T-helper 2 cell treated with Interferon-gamma antibody and Interleukin-4, amounts not matched to agents 100 ng/mL and 5 ng/mL, for 36 hours (primary cell): ENCODE data around the gene ERBB2. TPM values are rescaled to one million over a fixed set of nuclear protein-coding genes. Genes with fewer than 3 reads are reported as not detected.

Experiments used
- intact Hi-C: fragments of 100-400 bp; cut with micrococcal nuclease; formaldehyde crosslinking; loops from one replicate; pipeline ENCODE4 v1.15.1; 2023
- total RNA-seq: library from RNA; stranded (reverse); gene quantifications from 2 replicates; pipeline ENCODE4 v1.2.3, GENCODE V29; 2022

The ERBB2 gene
- total RNA-seq: 4.4 TPM in 2 replicates

DNA sequence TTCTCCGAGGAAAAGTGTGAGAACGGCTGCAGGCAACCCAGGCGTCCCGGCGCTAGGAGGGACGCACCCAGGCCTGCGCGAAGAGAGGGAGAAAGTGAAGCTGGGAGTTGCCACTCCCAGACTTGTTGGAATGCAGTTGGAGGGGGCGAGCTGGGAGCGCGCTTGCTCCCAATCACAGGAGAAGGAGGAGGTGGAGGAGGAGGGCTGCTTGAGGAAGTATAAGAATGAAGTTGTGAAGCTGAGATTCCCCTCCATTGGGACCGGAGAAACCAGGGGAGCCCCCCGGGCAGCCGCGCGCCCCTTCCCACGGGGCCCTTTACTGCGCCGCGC is at the start of gene ERBB2:
TSS of gene ERBB2 (plus strand) at position 247 of the 330 bp plus-strand sequence. CDS start 175 bp downstream, outside the sequence.
- intact Hi-C loops: no loop called here

DNA sequence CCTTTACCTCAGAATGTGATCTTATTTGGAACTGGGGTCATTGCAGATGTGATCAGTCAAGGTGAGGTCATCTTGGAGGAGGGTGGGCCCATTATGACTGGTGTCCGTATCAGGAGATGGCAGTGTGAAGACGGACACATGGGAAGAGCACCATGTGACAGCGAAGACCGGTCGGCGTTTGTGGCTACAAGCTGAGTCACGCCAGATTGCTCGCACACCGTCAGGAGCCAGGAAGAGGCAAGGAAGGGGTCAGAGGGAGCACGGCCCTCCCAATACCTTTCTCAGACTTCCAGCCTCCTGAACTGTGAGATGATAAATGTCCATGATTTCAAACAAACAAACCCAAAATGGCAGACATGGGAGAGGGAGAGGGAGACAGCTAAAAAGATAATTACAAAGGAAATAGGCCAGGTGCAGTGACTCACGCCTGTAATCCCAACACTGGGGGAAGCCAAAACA is 49.7 kb upstream of the ERBB2 start:
- intact Hi-C loops: no loop called here

DNA sequence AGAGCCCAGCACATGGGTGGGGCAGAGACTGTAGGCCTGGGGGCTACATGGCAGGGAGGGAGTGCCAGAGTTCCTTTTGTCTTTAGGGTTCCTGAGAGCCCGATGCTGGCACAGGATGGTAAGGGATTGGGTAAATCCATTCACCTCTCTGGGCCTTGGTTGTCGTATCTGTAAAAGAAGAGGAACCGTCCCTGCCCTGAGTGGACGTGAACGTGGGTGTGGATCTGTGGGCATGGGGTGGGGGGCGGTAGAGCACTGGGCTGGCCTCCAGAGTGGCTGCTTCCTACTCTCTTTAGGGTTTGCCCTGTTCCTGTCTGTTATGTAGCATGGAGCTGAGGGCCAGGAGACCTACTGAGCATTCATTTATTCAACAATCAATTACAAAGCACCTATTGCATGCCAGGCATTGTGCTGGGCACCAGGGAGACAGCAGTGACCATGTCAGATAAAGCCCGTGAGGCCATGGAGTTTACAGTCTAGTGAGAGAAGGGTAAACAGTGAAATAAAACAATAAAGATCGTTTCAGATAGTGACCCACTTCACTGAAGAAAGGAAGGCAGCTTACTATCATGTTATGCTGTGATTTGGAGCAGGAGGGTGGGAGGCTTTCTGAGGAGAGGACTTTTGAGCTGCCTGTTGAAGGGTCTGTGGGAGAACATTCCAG is 47.8 kb upstream of the ERBB2 start:
- intact Hi-C loops: no loop called here

DNA sequence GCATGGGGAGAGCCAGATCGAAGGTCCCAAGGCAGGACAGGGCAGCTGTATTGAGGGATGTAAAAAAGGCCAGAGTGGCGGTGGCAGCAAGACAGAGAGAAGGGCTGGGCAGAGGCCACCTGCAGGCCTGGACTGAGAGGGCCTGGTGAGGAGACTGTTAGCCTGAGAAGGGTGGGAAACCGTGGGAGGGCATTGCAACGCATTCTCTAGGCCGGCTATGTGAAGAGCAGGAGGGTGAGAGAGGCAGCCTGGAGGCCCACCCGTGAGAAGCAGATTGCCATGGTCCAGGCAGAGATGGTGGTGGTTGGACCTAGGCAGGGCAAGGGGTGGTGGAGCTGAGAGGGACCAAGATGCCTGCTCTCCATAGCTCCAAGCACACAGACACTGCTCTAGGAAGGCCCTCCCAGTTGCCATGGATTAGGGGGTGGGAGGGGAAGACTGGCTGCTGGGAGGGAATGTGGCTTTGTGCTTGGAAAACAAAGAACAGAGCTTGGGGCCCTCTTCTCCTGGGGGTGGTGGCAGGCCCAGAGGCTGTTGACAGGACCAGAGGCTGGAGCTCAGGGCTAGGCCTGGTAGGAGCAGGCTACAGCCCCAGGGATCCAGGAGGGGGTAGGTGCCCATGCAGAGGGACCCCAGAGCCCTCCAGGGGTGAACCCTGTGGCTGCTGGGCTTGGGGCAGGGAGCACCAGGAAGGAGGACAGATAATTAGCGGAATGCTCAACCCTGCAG is 47.1 kb upstream of the ERBB2 start:
- intact Hi-C loops: no loop called here

DNA sequence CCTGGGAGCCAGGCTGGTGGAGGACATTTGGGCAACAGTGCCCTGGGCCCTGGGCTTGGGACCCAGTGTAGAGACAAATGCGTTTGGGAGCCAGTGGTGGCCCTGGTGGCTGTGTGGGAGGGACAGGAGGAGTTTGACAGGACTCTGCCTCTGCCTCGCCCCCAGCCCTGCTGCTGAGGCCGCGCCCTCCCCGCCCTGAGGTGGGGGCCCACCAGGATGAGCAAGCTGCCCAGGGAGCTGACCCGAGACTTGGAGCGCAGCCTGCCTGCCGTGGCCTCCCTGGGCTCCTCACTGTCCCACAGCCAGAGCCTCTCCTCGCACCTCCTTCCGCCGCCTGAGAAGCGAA is 46.6 kb upstream of the ERBB2 start:
- intact Hi-C loops: no loop called here

DNA sequence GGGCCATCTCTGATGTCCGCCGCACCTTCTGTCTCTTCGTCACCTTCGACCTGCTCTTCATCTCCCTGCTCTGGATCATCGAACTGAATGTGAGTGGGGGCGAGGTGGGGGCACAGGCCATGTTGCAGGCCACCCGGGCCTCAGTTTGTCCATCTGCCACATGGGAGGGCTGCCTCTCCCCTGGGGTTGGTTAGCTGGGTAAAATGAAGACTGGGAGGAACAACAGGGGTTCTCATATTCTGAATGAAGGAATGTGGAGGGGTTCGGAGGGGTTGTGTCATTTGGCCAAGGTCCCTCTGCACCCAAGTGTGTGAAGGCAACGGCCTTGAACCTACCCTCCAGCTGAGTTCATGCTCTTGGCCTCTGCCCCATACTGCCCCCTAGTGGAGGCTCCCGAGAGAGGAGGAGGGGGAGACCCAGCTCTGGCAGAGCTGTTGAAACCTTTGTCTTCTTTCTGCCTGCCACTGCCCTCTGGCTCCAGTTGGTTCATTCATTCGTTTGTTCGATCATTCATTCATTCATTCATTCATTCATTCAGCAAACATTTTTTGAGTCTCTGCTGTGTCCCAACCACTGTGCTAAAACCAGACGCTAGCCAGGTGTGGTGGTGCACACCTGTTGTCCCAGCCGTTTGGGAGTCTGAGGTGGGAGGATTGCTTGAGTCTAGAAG is 46.1 kb upstream of the ERBB2 start:
- intact Hi-C loops: no loop called here

DNA sequence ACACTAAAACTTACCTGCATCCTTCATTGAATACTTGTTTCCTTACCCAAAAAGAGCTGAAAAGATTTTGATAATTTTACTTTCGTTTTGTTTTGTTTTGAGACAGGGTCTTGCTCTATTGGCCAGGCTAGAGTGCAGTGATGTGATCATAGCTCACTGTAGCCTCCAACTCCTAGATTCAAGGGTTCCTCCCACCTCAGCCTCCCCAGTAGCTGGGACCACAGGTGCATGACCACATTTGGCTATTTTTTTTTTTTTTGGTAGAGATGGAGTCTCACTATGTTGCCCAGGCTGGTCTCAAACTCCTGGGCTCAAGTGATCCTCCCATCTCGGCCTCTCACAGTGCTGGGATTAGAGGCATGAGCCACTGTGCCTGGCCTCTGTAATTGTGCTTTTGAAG is 44.8 kb upstream of the ERBB2 start:
- intact Hi-C loops: no loop called here

DNA sequence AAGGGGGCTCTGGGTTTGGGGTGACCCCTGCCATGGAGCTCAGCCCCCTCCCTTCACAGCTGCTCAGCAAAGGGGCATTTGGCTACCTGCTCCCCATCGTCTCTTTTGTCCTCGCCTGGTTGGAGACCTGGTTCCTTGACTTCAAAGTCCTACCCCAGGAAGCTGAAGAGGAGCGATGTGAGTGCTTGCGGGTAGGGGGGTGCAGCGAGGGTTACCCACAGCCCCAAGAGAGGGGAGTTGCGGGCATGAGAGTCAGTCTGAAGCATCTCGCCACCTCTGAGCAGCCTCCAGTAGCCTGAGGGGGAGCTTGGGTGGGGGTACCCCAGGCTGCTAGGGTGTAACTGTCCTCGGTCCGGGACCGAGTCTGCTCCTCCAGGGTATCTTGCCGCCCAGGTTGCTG is 41.5 kb upstream of the ERBB2 start:
- intact Hi-C loops: no loop called here

DNA sequence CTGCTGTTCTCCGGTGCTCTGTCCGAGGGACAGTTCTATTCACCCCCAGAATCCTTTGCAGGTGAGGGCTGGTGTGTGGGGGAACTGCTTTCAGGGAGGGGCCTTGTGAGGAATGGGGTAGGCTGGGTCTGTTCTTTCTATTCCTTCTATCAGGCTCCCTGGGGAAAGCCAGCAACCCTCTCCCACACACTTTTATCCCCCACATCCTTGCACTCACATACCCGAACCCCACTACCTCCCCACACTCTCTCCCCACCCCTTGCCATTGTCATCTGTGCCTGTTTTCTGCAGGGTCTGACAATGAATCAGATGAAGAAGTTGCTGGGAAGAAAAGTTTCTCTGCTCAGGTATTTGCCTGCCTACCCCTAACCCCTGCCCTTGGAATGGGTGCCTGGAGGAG is 41.1 kb upstream of the ERBB2 start:
- intact Hi-C loops: no loop called here

DNA sequence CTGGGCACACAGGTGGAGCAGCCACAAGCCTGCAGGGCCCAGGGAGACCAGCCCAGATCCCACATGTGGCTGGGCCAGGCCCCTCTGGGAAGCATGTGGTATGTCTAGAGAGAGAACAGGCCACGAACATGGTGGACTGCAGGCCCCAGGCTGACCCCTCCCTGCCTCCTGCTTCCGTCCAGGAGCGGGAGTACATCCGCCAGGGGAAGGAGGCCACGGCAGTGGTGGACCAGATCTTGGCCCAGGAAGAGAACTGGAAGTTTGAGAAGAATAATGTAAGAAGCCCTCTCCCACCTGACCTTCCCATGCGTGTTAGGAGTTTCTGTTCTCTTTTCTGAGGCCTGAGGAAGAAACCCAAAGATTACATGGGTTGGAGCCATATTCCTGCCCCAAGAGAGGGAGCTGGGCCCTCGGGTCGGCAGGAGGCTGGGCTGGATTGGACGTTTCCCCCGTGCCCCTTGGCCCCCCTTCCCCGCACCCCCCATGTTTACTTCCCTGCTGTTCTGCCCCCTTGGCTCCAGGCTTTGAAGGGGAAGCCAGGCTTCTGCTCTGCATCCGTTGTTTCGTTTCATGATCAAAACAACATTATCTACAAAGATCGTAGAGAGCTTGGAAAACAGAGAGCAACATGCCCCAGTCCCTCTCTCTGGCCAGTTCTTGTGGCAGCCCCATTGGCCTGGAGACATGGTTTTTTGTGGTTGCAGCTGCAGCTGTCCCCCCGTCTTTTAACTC is 40.4 kb upstream of the ERBB2 start:
- intact Hi-C loops: no loop called here

DNA sequence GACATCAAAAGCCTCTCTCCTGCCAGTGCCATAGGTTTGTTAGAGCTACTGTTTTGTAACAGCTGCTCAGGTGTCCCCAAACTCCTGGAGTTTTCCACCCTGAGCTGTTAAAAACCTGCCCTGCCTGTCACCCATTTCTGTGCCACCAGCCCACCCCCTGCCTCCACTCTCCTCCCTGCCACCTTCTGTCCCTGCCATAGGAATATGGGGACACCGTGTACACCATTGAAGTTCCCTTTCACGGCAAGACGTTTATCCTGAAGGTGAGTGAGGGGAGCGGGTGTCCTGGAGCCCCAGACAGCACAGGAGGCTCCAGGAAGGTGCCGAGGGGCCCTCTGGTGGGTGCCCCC is 39.9 kb upstream of the ERBB2 start:
- intact Hi-C loops: no loop called here

DNA sequence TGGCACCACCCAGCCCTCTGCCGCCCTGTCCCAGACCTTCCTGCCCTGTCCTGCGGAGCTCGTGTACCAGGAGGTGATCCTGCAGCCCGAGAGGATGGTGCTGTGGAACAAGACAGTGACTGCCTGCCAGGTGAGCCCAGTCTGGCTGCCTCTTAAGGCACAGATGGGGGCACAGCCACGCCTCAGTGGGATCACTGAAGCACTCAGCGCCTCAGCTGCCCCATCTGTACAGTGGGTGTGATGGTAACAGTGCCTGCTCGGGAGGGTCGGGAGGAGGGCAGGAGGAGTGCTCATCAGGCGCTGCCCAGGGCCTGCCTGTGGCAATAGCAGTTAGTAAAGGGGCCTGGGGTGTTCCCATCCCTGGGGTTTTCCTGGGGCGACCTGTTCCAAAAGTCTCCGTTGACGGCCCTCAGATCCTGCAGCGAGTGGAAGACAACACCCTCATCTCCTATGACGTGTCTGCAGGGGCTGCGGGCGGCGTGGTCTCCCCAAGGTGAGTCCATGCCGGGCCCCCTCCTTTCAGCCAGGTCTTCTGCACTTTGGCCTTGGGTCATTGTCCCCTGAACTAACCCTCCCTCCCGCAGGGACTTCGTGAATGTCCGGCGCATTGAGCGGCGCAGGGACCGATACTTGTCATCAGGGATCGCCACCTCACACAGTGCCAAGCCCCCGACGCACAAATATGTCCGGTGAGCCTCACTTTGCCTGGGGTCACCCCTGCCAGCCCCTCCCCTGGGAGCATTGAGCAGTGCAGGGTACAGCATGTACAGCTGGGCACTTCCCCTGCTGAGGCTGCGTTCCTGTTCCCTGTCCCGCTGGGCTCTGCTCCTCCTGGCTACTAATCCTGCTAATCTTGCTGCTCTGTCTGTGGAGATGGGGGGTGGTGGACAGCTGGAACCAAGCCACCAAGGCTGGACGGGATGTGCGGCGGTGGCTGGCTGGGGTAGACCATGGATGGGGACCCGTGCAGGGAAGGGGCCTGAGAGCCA is 39.2 kb upstream of the ERBB2 start:
- intact Hi-C loops: no loop called here

DNA sequence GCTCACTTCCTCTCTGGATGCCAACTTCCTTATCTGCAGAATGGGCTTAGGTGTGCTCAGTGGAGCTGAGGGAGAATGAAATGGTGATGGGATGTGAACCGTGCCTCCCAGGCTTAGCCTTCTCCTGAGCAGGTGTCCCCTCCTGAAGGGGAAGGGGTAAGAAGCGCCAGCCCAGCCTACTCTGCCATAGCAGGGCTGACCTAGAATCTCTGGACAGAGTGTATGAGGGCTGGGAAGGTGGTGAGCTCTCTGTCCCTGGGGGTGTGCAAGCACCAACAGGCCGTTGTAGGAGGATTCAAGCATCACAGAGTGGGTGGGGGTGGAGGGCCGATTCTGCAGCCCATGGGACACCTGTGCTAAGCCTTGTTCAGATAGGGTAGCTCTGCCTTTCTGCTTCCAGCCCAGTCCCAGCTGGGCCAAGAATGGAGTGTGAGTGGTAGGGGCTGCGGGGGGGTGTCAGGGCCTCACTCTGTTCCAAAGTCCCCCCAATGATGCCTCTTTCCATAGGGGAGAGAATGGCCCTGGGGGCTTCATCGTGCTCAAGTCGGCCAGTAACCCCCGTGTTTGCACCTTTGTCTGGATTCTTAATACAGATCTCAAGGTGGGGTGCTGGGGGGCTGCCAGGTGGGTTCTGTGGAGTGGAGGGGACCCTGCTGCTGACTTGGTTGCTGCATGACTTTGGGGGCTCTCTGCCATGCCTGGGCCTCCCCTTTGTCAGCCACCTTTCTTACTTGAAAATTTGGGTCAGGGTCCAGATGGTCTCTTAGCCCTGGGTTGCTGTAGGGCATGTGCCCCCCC is 37.9 kb upstream of the ERBB2 start:
- intact Hi-C loops: no loop called here

DNA sequence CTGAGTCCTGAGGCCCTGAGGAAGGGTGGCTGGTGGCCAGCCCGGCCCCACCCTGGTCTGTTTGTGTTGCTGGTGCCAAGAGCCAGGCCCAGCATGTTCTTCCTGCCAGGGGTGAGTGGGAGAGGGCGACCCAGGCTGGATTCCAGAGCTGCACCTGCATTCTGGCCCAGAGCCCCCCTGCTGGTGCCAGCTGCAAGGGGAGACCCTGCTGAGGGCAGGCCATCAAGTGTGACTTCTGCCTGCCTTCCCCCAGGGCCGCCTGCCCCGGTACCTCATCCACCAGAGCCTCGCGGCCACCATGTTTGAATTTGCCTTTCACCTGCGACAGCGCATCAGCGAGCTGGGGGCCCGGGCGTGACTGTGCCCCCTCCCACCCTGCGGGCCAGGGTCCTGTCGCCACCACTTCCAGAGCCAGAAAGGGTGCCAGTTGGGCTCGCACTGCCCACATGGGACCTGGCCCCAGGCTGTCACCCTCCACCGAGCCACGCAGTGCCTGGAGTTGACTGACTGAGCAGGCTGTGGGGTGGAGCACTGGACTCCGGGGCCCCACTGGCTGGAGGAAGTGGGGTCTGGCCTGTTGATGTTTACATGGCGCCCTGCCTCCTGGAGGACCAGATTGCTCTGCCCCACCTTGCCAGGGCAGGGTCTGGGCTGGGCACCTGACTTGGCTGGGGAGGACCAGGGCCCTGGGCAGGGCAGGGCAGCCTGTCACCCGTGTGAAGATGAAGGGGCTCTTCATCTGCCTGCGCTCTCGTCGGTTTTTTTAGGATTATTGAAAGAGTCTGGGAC is 37.1 kb upstream of the ERBB2 start:
- intact Hi-C loops: no loop called here

DNA sequence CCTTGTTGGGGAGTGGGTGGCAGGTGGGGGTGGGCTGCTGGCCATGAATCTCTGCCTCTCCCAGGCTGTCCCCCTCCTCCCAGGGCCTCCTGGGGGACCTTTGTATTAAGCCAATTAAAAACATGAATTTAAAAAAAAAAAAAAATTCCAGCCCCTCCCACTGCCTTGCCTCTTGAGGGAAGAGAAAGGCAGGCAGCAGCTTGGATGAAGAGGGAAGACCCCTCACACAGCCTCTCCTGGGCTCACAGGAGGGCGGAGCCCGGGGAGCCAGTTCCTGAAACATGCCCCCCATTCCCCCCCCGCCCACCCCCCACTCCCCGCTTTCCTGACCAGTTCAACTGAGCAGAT is 36.5 kb upstream of the ERBB2 start:
- intact Hi-C loops: no loop called here

DNA sequence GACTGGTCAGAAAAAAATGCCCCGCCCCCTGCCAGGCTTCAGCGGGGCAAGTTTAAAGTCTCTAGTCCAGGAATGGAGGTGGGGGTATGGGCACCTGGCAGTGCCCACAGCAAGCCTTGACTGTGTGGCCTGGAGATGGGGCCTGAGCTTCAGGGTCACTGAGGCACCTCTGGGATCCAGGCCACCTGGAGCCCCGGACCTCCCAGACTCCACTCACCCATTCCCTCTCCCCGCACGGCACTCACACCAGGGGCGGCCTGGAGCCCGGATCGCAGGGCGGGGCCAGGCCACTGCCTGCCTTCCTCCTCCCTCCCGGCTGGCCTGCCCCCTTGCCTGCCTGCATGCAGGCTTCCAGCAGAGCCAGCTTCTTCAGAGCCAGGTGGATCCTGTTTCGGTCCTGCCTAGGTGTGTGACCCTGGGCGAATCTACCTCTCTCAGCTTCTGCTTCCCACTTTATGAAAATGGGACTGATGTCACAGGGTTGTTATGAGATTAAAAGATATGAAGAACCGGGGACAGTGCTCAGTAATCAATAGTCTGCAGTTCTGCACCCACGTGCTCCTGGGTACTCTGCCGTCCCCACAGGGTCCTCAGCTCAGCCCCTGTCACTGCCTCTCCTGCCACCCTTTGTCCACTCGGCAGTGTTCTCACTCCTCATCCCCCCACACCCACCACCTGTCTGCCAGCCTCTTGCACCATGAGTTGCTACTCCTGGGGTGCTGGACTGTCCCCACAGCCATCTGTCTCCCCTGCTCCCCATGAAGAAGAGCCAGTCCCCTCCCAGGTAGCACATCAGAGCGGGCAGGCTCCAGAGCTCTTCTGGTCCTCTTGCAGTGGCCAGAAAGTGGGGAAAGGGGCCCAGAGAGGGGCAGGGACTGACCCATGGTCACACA is 35.9 kb upstream of the ERBB2 start:
- intact Hi-C loops: no loop called here

DNA sequence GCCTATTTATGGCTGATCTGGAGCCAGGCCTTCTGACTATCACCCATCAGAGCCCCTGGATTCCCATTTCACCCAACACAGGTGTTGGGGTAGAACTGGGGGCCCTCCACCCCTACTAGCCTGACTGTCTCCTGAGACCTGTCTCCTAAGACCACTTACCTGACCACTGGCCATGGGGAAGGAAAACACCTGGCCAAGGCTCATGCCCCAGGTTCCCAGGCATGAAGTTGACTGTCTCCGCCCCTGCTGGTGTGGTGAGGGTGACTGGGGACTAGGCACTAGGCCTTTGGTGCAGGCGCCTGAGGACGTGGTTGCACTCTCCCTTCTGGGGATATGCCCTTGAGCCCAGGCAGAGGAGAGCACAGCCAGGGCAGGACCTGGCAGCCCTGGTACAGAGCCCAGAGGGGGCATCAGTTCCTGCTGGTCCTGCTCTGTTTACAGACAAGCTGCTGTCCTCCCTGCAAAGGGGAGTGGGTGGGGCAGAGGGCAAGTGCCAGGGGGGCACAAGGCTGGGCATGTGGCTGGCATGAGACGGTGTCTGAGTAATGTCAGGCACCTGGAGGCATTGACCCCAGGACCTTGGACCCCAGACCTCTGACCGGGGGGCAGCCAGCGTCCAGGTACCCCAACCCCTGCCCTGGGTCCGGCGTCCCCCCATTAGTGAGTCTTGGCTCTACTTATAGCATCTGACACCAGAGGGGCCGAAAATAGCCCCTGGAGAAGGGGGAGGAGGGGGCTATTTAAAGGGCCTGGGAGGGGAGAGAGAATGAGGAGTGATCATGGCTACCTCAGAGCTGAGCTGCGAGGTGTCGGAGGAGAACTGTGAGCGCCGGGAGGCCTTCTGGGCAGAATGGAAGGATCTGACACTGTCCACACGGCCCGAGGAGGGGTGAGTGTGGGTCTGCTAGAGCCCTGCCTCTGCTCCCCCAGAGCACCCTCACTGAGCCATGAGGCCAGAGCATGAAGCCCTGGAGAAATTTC is 35.0 kb upstream of the ERBB2 start, which contains the start of gene TCAP:
TSS of gene TCAP (plus strand) at position 769 of the 981 bp plus-strand sequence. CDS start at position 780, 11 bp downstream.
- intact Hi-C loops: no loop called here
